ENCODE measurements around the gene MYO5B.

DNA sequence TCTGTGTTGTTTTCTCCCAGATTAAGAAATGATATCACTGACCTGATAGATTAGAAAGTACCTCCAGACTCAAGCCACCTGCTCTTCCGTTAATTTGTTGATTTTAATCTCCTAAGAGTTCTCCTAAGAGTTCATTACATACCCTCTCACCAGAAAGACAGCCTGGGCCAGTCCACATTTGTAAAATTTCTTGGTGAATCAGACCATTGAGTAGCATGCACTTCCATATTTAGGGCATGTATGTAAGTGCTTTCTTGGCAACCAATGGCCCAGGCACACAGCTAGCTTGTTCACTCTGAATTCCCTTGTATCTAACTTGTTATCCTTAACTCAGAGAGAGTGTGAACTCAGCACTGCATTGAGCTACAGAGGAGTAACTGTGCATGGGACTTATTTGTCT is 223.5 kb downstream of the MYO5B start:
- TF ChIP-seq EP300 (IDR thresholded peaks at IDR 0.05; ENCODE audit: borderline replicate concordance in 1 of 2, control insufficient read depth in 1 of 2, low read depth in 2 of 2, low read length in 2 of 2) (no peak), POLR2A (IDR thresholded peaks at IDR 0.05; ENCODE audit: low read depth, low read length) (no peak), EZH2 (IDR thresholded peaks at IDR 0.05; ENCODE audit: borderline replicate concordance, control insufficient read depth, low read depth, low read length) (no peak), SMARCA5 (IDR thresholded peaks at IDR 0.05) (no peak), CHD2 (IDR thresholded peaks at IDR 0.05; ENCODE audit: borderline replicate concordance, low read depth, low read length) (no peak)
- TF ChIP-seq, protein P1, sequence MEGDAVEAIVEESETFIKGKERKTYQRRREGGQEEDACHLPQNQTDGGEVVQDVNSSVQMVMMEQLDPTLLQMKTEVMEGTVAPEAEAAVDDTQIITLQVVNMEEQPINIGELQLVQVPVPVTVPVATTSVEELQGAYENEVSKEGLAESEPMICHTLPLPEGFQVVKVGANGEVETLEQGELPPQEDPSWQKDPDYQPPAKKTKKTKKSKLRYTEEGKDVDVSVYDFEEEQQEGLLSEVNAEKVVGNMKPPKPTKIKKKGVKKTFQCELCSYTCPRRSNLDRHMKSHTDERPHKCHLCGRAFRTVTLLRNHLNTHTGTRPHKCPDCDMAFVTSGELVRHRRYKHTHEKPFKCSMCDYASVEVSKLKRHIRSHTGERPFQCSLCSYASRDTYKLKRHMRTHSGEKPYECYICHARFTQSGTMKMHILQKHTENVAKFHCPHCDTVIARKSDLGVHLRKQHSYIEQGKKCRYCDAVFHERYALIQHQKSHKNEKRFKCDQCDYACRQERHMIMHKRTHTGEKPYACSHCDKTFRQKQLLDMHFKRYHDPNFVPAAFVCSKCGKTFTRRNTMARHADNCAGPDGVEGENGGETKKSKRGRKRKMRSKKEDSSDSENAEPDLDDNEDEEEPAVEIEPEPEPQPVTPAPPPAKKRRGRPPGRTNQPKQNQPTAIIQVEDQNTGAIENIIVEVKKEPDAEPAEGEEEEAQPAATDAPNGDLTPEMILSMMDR (IDR thresholded peaks at IDR 0.05 in 2 of 3, conservative IDR thresholded peaks at IDR 0.05 in 1 of 3; ENCODE audit: control insufficient read depth in 2 of 3, extremely low read depth in 1 of 3, insufficient read depth in 1 of 3, low read depth in 3 of 3, low read length in 3 of 3) = no peak
- TF ChIP-seq, protein P2, sequence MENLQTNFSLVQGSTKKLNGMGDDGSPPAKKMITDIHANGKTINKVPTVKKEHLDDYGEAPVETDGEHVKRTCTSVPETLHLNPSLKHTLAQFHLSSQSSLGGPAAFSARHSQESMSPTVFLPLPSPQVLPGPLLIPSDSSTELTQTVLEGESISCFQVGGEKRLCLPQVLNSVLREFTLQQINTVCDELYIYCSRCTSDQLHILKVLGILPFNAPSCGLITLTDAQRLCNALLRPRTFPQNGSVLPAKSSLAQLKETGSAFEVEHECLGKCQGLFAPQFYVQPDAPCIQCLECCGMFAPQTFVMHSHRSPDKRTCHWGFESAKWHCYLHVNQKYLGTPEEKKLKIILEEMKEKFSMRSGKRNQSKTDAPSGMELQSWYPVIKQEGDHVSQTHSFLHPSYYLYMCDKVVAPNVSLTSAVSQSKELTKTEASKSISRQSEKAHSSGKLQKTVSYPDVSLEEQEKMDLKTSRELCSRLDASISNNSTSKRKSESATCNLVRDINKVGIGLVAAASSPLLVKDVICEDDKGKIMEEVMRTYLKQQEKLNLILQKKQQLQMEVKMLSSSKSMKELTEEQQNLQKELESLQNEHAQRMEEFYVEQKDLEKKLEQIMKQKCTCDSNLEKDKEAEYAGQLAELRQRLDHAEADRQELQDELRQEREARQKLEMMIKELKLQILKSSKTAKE (IDR thresholded peaks at IDR 0.05; ENCODE audit: low read depth, poor library complexity, severe bottlenecking) = no peak
